Activated CD4-positive, alpha-beta T cell treated with anti-CD3 and anti-CD28 coated beads, Interleukin-2, amount 50 U/mL, for 48 hours (primary cell): ENCODE measurements around the gene MYF6.
"Not testable (repeated sequence)": the region's sequence is repeated elsewhere in the genome, so short reads cannot be mapped to it uniquely, and the experiment has no call there.

Experiments used
- DNase-seq, 2 experiments: peaks; one replicate each; pipeline ENCODE4 v3.0.0-alpha.2; 2020

The MYF6 gene

GRCh38 chr12:80707126-80707829 is at the start of gene MYF6:
TSS of gene MYF6 (plus strand) at chr12:80707634. CDS start at chr12:80707720, 86 bp downstream.
- no peak for DNase-seq

GRCh38 chr12:80659512-80660063 is 47.8 kb upstream of the MYF6 start:
- no peak for DNase-seq

GRCh38 chr12:80662586-80662985 is 44.8 kb upstream of the MYF6 start:
- no peak for DNase-seq

- no peak for DNase-seq
Measured at GRCh38 chr12:80670214-80670613, 37.2 kb upstream of the MYF6 start.

GRCh38 chr12:80676042-80676636 is 31.3 kb upstream of the MYF6 start:
- DNase-seq: not testable (repeated sequence)

- no peak for DNase-seq
Measured at GRCh38 chr12:80676856-80677255, 30.6 kb upstream of the MYF6 start.

GRCh38 chr12:80677994-80678393 is 29.4 kb upstream of the MYF6 start:
- DNase-seq: no peak

GRCh38 chr12:80679346-80680131 is 27.9 kb upstream of the MYF6 start:
- DNase-seq: no peak

GRCh38 chr12:80681287-80681686 is 26.1 kb upstream of the MYF6 start:
- no peak for DNase-seq

- no peak for DNase-seq
Measured at GRCh38 chr12:80681786-80682185, 25.6 kb upstream of the MYF6 start.

GRCh38 chr12:80684077-80684495 is 23.3 kb upstream of the MYF6 start:
- DNase-seq: no peak

GRCh38 chr12:80690090-80690489 is 17.3 kb upstream of the MYF6 start:
- no peak for DNase-seq

GRCh38 chr12:80690513-80690912 is 16.9 kb upstream of the MYF6 start:
- no peak for DNase-seq

- DNase-seq: no peak
Measured at GRCh38 chr12:80692114-80692513, 15.3 kb upstream of the MYF6 start.

GRCh38 chr12:80697270-80697887 is 10.1 kb upstream of the MYF6 start:
- DNase-seq: no peak

- no peak for DNase-seq
Measured at GRCh38 chr12:80698256-80698655, 9.2 kb upstream of the MYF6 start.

- no peak for DNase-seq
Measured at GRCh38 chr12:80698847-80699542, 8.4 kb upstream of the MYF6 start.

- no peak for DNase-seq
Measured at GRCh38 chr12:80700327-80700726, 7.1 kb upstream of the MYF6 start.

- no peak for DNase-seq
Measured at GRCh38 chr12:80701388-80701787, 6.0 kb upstream of the MYF6 start.

GRCh38 chr12:80702889-80703805 is 4.3 kb upstream of the MYF6 start:
- DNase-seq: no peak

GRCh38 chr12:80704420-80704819 is 3.0 kb upstream of the MYF6 start:
- DNase-seq: no peak
